SKM-1 treated with dmso at 0.1 percent for 144 hours (cell line): ENCODE data around the gene IQSEC1.

Experiments used
- DNase-seq: peaks from one replicate; lab custom pipeline; 2025; ENCODE audit not compliant: unreplicated experiment; lab: John Stamatoyannopoulos, UW

Gene IQSEC1

GRCh38 chr3:12987602-12988001, 85.6 kb downstream of the IQSEC1 start:
- no peak for DNase-seq

- no peak for DNase-seq
Measured at GRCh38 chr3:12986986-12987385, 86.2 kb downstream of the IQSEC1 start.

GRCh38 chr3:12986521-12986920, 86.7 kb downstream of the IQSEC1 start:
- DNase-seq: no peak

GRCh38 chr3:12986031-12986430, 87.2 kb downstream of the IQSEC1 start:
- no peak for DNase-seq

- DNase-seq: no peak
Measured at GRCh38 chr3:12985148-12985547, 88.1 kb downstream of the IQSEC1 start.

GRCh38 chr3:12984023-12984823, 89.0 kb downstream of the IQSEC1 start:
- DNase-seq: peak; percentile 56

GRCh38 chr3:12983319-12983718, 89.9 kb downstream of the IQSEC1 start:
- no peak for DNase-seq

GRCh38 chr3:12982619-12983101, 90.6 kb downstream of the IQSEC1 start:
- no peak for DNase-seq

GRCh38 chr3:12981306-12982275, 91.6 kb downstream of the IQSEC1 start:
- no peak for DNase-seq

- DNase-seq: no peak
Measured at GRCh38 chr3:12980596-12981290, 92.5 kb downstream of the IQSEC1 start.

- DNase-seq: no peak
Measured at GRCh38 chr3:12979947-12980487, 93.2 kb downstream of the IQSEC1 start.

- DNase-seq: no peak
Measured at GRCh38 chr3:12979151-12979946, 93.9 kb downstream of the IQSEC1 start.

GRCh38 chr3:12978682-12979081, 94.5 kb downstream of the IQSEC1 start:
- DNase-seq: no peak

GRCh38 chr3:12977117-12977808, 96.0 kb downstream of the IQSEC1 start:
- no peak for DNase-seq

- DNase-seq: no peak
Measured at GRCh38 chr3:12975748-12976522, 97.3 kb downstream of the IQSEC1 start.

GRCh38 chr3:12974819-12975218, 98.4 kb downstream of the IQSEC1 start:
- no peak for DNase-seq

- no peak for DNase-seq
Measured at GRCh38 chr3:12974334-12974733, 98.9 kb downstream of the IQSEC1 start.

- DNase-seq: no peak
Measured at GRCh38 chr3:12973827-12974226, 99.4 kb downstream of the IQSEC1 start.
